ENCODE results near the gene SYNE1.

Gene SYNE1

GRCh38 chr6:152236370-152237097 is 400.6 kb downstream of the SYNE1 start:
- H3K27me3 ChIP-seq (ENCODE audit: control insufficient read depth, insufficient read depth, low read length), result no peaks in the 10 kb centered on the region
- no peak overlapping the region for H3K9ac ChIP-seq
- no peak overlapping the region for H3K4me2 ChIP-seq (ENCODE audit: low read length)
- no peaks in the 10 kb centered on the region for H3K79me2 ChIP-seq
- H3K27ac ChIP-seq, result no peak overlapping the region
- no peak overlapping the region for H2AFZ ChIP-seq
- no peaks in the 10 kb centered on the region for H3K9me3 ChIP-seq (ENCODE audit: control insufficient read depth, low read length)
- H3K36me3 ChIP-seq (ENCODE audit: control insufficient read depth, insufficient read depth, low read length), result no peaks in the 10 kb centered on the region
- no peak for TF ChIP-seq CTCF (IDR thresholded peaks at IDR 0.05)
- H3K4me3 ChIP-seq (ENCODE audit: low read depth, low read length), result no peak overlapping the region
- no peaks in the 10 kb centered on the region for H3K4me1 ChIP-seq

- Histone ChIP-seq H3K27me3 (ENCODE audit: control insufficient read depth, insufficient read depth, low read length) (no peaks in the 10 kb centered on the region), H3K36me3 (ENCODE audit: control insufficient read depth, insufficient read depth, low read length) (no peaks in the 10 kb centered on the region), H3K9me3 (ENCODE audit: control insufficient read depth, low read length) (no peaks in the 10 kb centered on the region), H3K4me2 (ENCODE audit: low read length) (no peak overlapping the region), H3K4me3 (ENCODE audit: low read depth, low read length) (no peak overlapping the region), H3K27ac (no peak overlapping the region), H3K4me1 (no peaks in the 10 kb centered on the region), H2AFZ (no peak overlapping the region), H3K79me2 (no peaks in the 10 kb centered on the region), H3K9ac (no peak overlapping the region)
- TF ChIP-seq CTCF (IDR thresholded peaks at IDR 0.05), result no peak
Observed at GRCh38 chr6:152233547-152234320, 403.4 kb downstream of the SYNE1 start.

- no peak overlapping the region for H3K4me2 ChIP-seq (ENCODE audit: low read length)
- no peak for TF ChIP-seq CTCF (IDR thresholded peaks at IDR 0.05)
- H3K27me3 ChIP-seq (ENCODE audit: control insufficient read depth, insufficient read depth, low read length), result no peaks in the 10 kb centered on the region
- H2AFZ ChIP-seq, result no peak overlapping the region
- no peak overlapping the region for H3K9ac ChIP-seq
- H3K36me3 ChIP-seq (ENCODE audit: control insufficient read depth, insufficient read depth, low read length), result no peaks in the 10 kb centered on the region
- no peak overlapping the region for H3K4me3 ChIP-seq (ENCODE audit: low read depth, low read length)
- H3K9me3 ChIP-seq (ENCODE audit: control insufficient read depth, low read length), result no peaks in the 10 kb centered on the region
- no peaks in the 10 kb centered on the region for H3K79me2 ChIP-seq
- H3K4me1 ChIP-seq, result no peaks in the 10 kb centered on the region
- H3K27ac ChIP-seq, result no peak overlapping the region
Observed at GRCh38 chr6:152232501-152233151, 404.5 kb downstream of the SYNE1 start.

- Histone ChIP-seq H3K9ac (no peak overlapping the region), H3K9me3 (ENCODE audit: control insufficient read depth, low read length) (no peaks in the 10 kb centered on the region), H3K27ac (no peak overlapping the region), H3K27me3 (ENCODE audit: control insufficient read depth, insufficient read depth, low read length) (no peaks in the 10 kb centered on the region), H3K4me2 (ENCODE audit: low read length) (no peak overlapping the region), H3K79me2 (no peaks in the 10 kb centered on the region), H3K36me3 (ENCODE audit: control insufficient read depth, insufficient read depth, low read length) (no peaks in the 10 kb centered on the region), H3K4me3 (ENCODE audit: low read depth, low read length) (no peak overlapping the region), H2AFZ (no peak overlapping the region), H3K4me1 (no peaks in the 10 kb centered on the region)
- no peak for TF ChIP-seq CTCF (IDR thresholded peaks at IDR 0.05)
Observed at GRCh38 chr6:152229330-152229729, 407.8 kb downstream of the SYNE1 start.
